GF-D8 (cell line): Measurements from ENCODE around the gene NHLRC3.
"Not testable (repeated sequence)": the region's sequence is repeated elsewhere in the genome, so short reads cannot be mapped to it uniquely, and the experiment has no call there.

Experiments used
- DNase-seq: peaks from one replicate; lab custom pipeline; 2025; lab: John Stamatoyannopoulos, UW

The NHLRC3 gene, protein sequence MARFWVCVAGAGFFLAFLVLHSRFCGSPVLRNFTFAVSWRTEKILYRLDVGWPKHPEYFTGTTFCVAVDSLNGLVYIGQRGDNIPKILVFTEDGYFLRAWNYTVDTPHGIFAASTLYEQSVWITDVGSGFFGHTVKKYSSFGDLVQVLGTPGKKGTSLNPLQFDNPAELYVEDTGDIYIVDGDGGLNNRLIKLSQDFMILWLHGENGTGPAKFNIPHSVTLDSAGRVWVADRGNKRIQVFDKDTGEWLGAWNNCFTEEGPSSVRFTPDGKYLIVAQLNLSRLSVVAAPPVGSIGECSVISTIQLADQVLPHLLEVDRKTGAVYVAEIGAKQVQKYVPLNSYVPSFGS

GRCh38 chr13:39037880-39038568 lies at the start of gene NHLRC3, which contains the start of gene PROSER1:
Gene NHLRC3, plus strand, starts transcription at chr13:39038456. Its CDS starts 184 bp downstream, at chr13:39038640.
Gene PROSER1, minus strand, starts transcription at chr13:39038089. Its CDS starts 847 bp downstream, at chr13:39037242.
- peak; percentile 90 for DNase-seq

- DNase-seq = no peak
Measured at GRCh38 chr13:38990693-38991092, 47.6 kb upstream of the NHLRC3 start, which contains the start of gene STOML3. Gene STOML3, minus strand, starts transcription at chr13:38990831. Its CDS starts 110 bp downstream, at chr13:38990721.

- DNase-seq = no peak
Measured at GRCh38 chr13:38993381-38993780, 44.9 kb upstream of the NHLRC3 start.

DNA sequence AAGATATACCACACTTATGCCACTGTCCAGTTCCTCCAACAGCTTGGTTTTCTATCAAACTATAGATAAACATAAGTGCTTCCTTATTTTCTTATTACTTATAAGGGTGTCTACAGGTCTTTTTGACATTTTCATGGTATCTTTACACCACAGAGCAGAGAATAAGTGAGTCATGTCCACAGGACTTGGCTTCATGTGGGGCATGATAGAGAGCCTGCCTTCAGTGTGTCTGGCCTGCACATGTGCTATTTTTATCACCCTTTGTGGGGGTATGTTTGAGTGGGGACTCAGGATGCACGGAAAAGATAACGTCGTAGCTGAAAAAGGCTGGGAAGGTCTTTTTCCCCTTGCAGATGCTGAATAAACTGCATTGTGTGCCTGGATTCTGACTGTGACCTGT lies 39.5 kb upstream of the NHLRC3 start:
- DNase-seq = no peak

- not testable (repeated sequence) for DNase-seq
Measured at GRCh38 chr13:39006371-39007111, 31.7 kb upstream of the NHLRC3 start.

DNA sequence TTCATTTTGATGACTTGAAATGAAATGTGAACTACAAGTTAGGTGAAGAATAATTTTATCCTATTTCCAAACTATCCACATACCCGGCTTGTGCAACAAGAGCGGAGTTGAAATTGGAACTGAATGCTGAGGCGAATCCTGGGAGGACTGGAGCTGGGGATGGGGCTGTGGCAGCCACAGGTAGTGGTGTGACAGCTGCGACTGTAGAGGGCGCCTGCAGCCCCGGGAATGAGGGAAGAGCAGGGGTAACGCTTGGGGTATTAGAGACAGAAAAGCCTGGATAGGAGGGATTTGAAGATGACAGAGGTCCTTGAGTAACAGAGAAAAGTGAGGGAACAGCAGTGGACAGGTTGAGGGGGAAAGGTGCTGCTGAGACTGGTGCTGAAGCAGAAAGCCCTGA lies 25.6 kb upstream of the NHLRC3 start:
- no peak for DNase-seq

DNA sequence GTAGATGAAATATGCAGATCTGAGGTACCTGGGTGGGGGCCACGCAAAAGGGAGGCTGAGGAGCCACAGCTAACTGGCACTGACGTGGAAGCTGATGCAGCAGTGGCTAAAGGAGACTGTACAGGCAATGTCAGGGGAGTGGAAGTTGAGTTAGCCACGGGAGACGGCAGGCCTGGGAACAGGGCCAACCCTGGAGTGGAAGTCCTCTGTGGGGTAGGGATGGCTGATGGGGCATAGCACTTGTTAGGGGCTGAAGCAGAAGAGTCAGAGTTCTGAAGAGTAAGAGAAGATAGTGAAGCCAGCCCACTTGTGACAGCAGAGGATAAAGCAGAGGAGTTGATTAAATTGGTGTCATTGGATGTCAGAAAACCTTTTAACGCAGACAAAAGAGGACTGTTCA lies 24.8 kb upstream of the NHLRC3 start:
- DNase-seq = no peak

DNA sequence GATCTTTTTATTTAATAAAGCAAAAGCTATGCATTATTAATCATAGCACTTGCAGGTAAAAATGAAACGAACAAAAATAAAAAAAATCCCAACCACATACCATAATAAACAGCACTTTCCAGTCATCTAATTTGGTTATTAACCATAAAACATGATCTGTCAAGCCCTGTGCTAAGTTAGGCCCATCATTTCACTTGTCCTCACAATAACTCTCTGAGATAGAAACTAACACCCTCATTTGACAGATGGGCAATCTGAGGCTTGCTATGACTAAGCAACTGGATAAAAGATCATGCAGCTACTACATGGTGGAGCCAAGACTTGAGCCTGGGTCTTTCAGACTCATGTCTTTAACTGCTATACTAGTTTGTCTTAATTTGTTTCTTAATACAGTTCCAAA lies 22.2 kb upstream of the NHLRC3 start:
- DNase-seq = no peak

DNA sequence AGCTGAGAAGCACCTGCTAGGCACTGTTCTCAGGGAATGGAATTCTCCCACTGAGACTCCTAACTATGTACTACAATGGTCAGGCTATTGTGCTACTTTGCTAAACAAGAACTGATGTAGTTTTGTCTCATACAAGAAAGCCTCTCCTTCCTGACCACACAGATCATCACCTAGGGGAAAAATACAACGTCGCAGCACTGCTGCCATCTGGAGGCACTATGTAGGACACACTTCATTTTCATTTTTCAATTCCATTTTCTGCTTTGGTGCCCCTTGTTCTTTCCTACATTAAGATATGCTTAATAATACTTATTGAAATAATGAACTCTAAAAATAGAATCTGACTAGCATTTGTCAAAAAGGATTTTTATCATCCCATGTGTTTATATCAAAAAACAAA lies 21.5 kb upstream of the NHLRC3 start:
- no peak for DNase-seq

DNA sequence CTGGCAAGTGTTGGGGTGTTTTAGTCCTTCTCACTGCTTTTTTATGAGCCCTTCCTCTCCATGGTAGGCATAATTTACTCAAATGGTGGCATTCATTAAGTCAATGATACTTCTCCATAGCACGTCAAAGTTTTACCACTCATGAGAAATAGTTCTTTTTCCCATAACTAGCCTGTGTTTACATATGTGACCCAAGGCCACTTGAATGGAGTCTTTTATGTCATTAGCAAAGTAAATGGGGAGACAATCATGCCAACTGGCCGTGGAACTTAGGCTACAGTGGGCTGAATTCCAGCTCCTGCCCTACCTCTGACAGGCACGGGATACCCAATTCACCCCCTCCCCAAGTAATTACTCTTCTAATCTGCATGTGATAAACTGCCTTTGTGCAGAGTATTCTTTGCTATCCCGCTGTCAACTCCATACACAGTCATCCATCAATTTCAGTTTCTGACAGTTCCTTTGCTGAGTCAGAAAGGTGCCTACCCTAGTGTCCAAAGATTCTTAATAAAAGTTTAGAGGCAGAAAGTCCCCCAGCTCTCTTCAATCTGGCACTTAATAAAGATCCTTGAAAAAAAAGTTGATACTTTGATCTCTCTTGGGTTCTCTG lies 17.3 kb upstream of the NHLRC3 start:
- DNase-seq = no peak

- no peak for DNase-seq
Measured at GRCh38 chr13:39023316-39023715, 14.9 kb upstream of the NHLRC3 start.

DNA sequence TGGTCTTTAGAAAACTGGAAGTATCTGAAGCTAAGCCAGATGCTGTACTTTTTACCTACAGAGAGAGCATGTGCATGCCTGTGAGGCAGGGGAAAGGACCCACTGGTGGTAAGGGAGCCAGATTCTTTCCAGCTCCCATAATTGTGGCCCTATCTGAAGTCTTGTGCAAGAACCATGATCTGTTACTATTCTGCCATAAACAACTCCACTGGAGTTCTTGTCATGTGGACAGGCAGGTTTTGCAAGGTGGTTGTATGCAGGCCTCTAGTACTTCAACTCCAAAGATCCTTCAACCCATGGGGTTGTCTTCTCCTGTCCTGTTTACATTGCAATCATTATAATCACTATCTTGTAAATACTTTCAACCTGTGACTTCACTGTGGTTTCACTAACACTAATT lies 14.5 kb upstream of the NHLRC3 start:
- no peak for DNase-seq

- no peak for DNase-seq
Measured at GRCh38 chr13:39025433-39025839, 12.8 kb upstream of the NHLRC3 start.

DNA sequence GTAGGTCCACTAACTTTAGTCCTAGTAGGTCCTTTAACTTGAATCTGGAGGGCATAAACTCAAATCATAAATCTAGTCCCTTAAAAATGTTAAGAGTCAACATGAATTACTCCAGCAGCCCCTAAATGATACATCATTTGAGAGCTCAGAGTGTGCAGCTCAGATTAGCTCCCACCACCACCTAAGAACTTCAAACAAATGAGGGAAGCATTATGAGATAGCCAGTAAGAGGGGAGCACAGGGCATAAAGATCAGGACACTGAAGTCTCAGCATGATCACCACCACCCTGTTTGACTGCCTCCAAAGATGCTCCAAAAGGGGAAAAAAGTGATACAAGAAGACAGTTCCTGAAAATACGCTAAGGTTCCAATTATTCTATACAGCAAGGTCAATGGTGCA lies 6.1 kb upstream of the NHLRC3 start:
- no peak for DNase-seq

DNA sequence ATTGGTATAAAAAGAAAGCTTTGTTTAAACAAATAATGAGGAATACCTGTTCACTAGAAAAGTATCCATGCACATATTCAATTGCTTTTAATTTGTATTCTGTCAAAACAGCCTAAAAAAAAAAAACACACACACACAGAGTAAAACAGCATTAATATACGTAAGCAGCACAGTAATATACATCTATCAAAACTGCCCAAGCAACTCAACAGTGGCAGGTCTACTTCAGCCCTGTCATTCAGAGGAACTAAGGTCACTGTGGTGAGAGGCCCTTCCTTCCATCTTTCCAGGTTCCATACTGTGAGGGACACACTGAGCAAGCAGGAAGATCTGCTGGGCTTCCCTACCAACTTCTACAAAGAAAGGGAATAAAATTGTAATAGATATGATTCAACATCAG lies 4.2 kb upstream of the NHLRC3 start:
- DNase-seq = no peak

DNA sequence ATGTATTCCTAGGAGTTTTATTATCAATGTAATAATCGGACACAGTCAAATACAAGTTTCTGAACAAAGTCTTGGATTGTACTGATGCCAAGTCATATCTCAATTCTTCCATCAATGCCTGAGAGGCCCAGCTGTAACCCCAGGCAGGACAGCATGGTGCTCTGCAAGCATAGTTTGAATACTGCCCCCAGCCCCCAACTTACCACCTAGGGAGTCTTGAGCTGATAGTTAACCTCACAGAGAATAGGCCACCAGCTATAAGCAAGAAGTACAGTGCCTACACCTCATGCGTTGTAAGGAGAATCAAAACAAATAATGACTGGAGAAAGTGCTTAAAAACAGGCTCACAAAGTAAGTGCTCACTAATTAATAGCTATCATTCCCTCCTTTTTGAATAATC lies 3.1 kb upstream of the NHLRC3 start:
- DNase-seq = no peak

DNA sequence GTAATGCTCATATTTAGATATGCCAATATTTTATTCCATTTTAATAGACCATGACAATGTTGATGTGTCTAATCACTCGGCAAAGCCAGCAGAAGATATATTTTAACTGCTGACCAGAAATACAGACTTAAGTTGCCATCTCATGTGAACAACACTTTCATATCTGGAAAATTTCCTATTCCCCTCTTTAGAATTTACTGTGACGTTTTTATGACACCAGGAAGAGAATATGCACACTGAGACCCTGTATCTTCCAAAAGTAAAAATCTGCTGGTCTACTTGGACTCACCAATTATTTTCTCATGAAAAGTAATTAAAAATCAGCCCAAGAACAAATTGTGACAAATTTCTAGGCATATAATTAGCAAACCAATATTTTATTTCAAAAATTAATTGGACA lies 2.5 kb upstream of the NHLRC3 start:
- DNase-seq = no peak

DNA sequence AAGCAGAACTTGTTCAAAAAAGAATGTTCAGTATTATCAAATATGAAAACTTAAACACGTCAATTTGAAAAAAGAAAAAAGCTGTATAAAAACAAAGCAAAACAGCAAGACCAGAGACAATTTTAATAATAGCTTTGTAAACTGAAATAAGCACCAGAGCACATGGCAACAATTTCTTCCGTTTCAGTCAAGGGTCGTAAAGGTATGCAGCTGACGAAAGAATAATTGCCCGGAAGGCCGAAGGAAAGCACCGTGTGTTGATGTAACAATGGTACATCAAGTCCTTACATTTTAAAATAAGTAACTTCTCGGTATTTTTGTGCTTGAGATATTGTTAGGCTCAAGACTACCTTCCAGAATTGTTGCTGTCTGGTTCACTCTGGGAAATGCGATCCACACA lies 2.0 kb upstream of the NHLRC3 start:
- peak; percentile 52 for DNase-seq

- DNase-seq = no peak
Measured at GRCh38 chr13:39037410-39037879, 811 bp upstream of the NHLRC3 start.

DNA sequence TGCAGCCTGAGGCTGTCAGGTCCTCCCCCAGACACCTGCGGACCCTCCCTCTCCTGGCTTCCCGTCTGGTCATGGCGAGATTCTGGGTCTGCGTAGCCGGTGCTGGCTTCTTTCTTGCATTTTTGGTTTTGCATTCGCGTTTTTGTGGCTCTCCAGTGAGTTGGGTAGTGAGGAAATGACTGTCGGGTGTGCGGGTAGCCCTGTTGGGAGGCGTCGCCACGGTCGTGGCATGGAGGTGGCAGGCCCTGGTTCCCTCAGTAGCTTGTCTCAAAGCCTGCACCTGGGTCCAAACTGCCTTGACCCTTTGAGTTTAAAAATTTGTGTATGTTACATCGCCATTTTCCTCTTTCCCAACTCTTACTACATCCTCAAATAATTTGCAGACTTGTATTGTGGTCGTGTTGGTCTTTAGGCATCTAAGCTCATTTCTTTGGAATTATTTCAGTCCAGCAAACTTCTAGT lies 344 bp downstream of the NHLRC3 start:
- peak; percentile 55 for DNase-seq

DNA sequence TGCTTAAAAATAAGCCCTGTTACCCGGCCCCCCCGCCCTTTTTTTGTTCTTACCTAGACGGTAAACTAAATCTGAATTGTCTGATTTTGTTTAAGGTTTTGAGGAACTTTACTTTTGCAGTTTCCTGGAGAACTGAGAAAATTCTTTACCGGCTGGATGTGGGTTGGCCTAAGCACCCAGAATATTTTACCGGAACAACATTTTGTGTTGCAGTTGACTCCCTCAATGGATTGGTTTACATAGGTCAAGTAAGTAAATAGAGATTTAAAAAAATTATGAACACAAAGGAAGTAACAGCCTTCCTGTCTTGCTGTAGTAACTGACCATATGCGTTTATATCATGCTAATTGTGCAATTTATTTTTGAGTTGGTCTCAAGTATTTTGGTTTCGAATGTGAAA lies 785 bp downstream of the NHLRC3 start:
- no peak for DNase-seq

DNA sequence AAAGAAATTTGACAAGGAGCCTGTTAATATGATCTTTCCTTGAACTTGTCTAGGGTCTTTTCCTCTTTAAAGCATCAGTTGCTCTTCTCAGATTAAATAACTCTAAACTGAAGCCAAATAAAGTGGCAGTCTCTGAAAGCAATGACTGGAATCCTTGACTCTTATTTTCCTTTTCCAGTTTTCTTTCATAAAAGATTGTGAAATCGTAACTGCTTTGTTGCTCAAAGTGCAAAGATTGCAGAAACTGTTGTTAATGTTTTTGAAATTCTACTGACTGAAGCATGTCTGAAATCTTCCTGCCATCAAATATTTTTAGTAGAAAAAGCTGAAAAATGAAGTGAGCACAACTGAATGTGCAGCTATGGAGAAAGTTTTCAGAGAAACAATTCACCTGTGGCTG lies 1.9 kb downstream of the NHLRC3 start:
- peak; percentile 41 for DNase-seq
